Erythroblast (primary cell): ENCODE measurements around the gene GSTM1.

ENCODE experiments used
- DNase-seq, 2 experiments: peaks; one replicate each; lab custom pipeline; 2025; lab: John Stamatoyannopoulos, UW
- GATA1 ChIP-seq: IDR thresholded peaks from 2 replicates; pipeline ENCODE4 v1.6.1; 2011; ENCODE audit warnings: low read depth, mild to moderate bottlenecking, control low read depth, low read length, moderate library complexity
- POLR2A ChIP-seq: IDR thresholded peaks from 2 replicates; pipeline ENCODE4 v1.6.1; 2011; ENCODE audit warnings: mild to moderate bottlenecking, low read length

Gene GSTM1

GRCh38 chr1:109721971-109722370, 34.4 kb downstream of the GSTM1 start:
- TF ChIP-seq POLR2A: no peak
- no peak for TF ChIP-seq GATA1
- no peak for DNase-seq

DNA sequence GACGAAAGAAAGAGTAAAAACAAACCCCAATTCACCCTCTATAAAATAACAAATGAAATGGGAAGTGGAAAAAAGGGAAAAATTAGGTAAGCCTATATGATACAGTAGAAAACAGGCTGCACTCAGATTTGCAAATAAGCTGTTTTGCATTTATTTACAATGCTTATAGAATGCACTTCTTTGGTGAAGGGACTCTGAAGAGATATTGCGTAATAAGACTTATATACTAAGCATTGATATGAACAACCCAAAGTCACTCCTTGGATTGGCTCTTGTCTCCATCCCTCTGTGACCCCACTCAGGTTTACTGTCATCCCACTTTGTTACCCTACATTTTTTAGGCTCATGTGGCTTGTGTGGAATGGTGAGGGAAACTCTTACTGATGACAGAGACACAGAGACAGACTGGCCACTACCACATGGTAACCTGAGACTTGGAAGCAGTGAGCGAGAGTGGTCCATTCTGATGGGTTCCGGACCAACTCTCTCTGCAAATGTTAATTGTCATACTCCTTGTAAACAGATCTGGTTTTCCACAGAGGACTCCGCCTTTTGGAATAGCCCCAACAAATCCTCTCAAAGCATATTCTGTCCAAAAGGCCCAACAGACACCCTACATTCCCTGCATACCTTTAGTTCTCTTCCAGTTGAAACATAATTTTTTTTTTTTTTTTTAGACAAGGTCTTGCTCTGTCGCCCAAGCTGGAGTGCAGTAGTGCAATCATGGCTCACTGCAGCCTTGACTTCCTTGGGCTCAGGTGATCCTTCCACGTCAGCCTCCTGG, 35.5 kb downstream of the GSTM1 start:
- TF ChIP-seq POLR2A (no peak), GATA1 (no peak)
- no peak for DNase-seq

DNA sequence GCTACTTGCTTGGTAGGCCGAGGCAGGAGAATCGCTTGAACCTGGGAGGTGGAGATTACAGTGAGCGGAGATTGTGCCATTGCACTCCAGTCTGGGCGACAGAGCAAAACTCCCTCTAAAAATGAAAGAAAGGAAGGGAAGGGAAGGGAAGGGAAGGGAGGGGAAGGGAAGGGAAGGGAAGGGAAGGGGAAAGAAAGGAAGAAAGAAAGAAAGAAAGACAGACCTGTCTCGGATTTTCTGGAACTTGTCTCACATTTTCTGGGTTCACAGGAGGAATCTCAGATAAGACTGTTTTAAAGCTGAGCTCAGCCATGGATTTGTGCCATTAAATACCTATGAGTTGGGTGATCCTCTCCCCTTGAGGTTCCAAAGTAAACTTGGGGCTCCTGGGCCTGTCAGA, 37.3 kb downstream of the GSTM1 start:
- DNase-seq: no peak
- TF ChIP-seq GATA1 (no peak), POLR2A (no peak)

DNA sequence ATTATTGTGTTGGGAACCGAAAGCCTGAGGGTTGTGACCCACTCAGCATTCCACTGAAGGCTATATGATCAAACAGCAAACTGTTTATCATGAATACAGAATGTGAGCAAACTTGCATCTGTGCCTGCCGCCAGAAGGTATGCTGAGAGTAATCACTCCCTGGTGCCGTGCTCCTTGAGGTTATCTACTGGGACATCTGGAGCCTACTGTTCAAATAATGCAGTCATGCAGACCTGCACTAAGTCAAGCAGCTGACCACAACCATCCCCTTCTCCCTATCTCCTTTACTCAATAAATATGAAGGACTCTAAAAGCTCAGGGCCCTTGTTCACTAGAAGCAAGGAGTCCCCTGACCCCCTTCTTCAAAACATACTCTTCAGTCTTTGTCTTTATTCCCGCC, 37.9 kb downstream of the GSTM1 start:
- TF ChIP-seq POLR2A (no peak), GATA1 (no peak)
- DNase-seq: peak; percentile 8 to 58

DNA sequence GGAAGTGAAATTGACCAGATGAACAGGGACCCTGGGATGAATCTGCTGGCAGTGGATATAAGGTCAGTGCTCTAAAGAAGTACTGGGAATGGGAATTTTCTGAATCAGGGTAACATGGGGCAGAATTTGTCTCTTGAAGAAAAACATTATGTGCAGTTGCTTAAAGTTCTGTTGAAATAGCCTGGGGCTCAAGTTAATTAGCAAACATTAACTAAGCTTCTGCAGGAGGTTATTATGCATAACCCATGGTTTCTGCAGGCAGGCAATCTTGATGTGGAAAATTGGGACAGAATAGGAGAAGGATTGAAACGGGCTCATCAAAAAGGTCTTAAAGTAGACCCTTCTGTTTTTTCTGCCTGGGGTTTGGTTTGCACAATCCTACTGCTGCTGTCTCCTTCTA, 38.4 kb downstream of the GSTM1 start:
- no peak for TF ChIP-seq POLR2A
- TF ChIP-seq GATA1: no peak
- DNase-seq: no peak

- no peak for DNase-seq
- TF ChIP-seq POLR2A: no peak
- no peak for TF ChIP-seq GATA1
Measured at GRCh38 chr1:109726728-109727373, 39.2 kb downstream of the GSTM1 start.

DNA sequence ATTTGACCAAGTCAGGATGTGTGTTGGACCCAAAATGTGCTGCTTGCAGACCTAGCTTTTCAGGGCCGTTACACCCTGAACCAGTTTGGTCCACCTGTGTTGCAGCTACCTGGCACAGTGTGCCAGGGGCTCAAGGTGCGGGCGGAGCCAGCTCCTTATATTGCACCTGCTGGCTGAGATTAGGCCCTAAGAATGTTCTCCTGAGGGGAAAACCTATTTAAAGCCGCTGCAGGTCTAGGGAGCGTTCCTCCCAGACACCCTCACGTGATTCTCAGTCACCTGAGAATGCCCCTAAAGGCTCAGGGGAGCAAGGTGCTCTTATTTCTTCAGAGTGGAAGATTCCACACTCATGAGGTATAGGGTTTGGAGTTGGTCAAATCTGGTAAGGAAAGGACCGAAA, 41.3 kb downstream of the GSTM1 start:
- DNase-seq: no peak
- TF ChIP-seq POLR2A (no peak), GATA1 (no peak)

DNA sequence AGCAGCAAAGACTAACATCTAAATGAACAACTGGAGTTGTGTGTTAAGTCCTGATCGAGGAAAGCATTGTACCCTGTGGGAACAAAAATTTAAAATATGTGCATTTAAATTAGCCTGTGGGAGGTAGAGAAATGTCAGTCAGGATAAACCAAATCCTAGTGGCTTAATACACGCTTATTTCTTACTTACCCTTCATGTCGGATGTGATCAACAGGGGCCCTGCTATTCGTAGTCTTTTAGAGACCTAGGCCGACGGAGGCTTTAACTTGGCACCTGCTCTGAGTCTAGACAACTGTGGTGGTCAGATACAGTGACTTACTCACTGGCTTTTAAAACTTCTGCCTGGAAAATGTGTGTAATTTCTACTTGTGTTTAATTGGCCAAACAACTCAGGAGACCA, 43.0 kb downstream of the GSTM1 start:
- TF ChIP-seq GATA1 (no peak), POLR2A (no peak)
- DNase-seq: no peak

DNA sequence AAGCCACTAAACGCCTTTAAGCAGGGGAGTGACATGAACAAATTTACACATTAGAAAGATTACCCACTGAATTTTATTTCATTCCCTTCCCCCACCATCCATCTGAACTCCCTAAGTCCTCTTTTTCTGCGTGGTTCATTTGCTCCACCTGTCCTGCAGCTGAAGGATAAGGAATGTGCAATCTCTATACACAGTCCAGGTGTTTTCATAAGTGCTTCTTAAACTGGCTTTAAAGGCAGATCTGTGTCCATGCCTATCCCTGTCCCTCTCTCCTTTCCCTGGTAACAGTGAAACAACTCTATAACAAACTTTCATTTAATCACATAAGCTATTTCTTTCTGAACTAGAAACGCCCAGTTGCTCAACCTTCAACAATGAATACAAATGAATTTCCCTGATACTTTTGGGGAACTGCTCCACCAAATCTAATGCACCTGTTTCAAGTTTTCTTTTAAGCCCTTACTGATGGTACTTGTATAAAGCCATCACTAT, 44.8 kb downstream of the GSTM1 start:
- TF ChIP-seq GATA1 (no peak), POLR2A (no peak)
- no peak for DNase-seq

GRCh38 chr1:109733236-109733870, 45.7 kb downstream of the GSTM1 start:
- DNase-seq: no peak
- TF ChIP-seq GATA1 (no peak), POLR2A (no peak)

DNA sequence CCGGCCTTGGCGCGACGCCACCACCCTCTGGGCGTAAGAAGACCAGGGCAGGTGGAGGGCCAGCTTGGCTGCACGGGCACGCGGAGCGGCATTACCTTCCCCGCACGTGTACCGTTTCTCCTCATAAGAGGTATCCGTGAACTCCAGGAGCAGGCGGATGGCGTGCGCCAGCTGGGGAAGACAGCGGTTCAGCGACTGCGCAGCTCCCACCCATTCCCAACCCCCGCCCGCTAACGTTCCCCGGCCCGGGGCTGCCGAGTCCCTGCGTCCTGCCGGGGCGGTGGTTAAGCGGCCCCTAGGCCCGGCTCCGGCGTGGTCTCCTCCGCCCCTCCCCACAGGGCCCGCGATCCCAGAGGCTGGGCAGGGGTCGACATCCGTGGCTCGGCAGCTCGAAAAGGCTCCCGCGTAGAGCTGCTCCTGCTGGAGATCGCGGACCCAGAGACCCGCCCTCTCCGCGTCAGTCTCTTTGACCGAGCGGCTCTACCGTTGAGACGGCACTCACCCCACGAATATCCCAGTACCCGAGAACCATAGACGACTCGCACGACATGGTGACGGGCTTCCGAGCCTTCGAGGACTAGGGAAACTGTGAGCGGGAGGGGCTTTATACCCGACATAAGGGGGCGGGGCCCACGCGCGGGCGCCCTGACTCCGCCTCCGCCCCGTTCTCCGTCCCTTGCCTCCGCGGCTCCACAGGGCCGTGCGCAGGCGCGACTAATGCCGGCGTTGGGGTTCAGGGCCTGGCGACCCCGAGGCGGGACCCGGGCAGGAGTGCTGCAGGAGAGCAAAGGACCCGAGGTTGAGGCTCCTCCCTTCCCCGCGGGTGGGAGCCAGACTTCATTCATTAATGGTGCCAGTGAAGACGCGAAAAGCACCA, 52.4 kb downstream of the GSTM1 start:
- peak; percentile 80 for TF ChIP-seq POLR2A
- TF ChIP-seq GATA1: no peak
- peak; percentile 75 to 83 for DNase-seq

DNA sequence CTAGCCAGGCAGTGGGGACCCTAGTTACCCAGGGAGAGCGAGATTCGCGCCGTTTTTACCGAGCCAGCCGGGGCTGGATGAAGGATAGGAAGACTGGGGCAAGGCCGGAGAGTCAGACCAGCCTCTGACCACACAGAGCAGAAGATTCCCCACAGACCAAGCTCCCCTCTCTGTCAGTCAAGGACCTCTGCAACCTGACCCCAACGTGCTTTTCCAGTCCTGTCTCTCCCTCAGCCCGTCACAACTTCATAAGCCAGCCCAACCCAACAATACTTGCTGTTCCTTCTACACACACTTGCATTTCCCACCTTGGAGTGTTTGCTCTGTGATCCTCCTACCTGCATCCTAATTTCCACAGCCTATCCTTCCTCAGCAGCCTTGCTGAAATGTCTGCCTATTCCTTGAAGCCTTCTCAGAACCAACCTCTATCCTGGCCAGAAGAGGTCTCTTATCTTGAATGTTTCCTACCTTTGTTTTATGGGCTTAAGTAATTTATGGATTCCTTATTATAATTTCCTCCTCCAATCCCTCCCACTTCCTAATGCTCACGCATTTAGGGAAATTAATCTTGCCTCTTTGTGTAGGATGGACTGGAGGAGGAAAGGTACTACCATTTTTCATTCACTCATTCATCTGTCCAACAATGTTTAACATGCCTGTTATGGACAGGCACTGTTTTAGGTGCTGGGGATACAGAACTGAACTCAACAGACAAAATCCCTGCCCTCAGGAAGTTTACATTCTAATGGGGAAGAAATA, 53.2 kb downstream of the GSTM1 start, which contains the start of gene GSTM3:
TSS of gene GSTM3 (minus strand) at position 424 of the 759 bp plus-strand sequence. CDS start 751 bp downstream, outside the sequence.
- TF ChIP-seq POLR2A (no peak), GATA1 (no peak)
- no peak for DNase-seq
